Mesothelial cell of epicardium (in vitro differentiated cells): Measurements from ENCODE around the gene BRCA1. TPM values are rescaled to one million over a fixed set of nuclear protein-coding genes. Genes with fewer than 3 reads are reported as not detected.

ENCODE experiments used
- DNase-seq, 2 experiments: peaks; one replicate each; pipeline ENCODE4 v3.0.0; 2021; ENCODE audit warnings: low spot score in 2 of 2; ENCODE audit not compliant: unreplicated experiment in 2 of 2
- H3K27ac Mint-ChIP-seq: 2 replicates; pipeline ENCODE4 v1.8.0; 2021; ENCODE audit warnings: mixed read lengths
- H3K27me3 Mint-ChIP-seq: 2 replicates; pipeline ENCODE4 v1.8.0; 2021; ENCODE audit warnings: low read depth, mixed read lengths
- H3K36me3 Mint-ChIP-seq: 2 replicates; pipeline ENCODE4 v1.8.0; 2021; ENCODE audit warnings: mixed read lengths
- H3K4me1 Mint-ChIP-seq: 2 replicates; pipeline ENCODE4 v1.8.0; 2021; ENCODE audit warnings: mixed read lengths
- H3K4me3 Mint-ChIP-seq: 2 replicates; pipeline ENCODE4 v1.8.0; 2021; ENCODE audit warnings: mild to moderate bottlenecking, moderate library complexity, mixed read lengths
- H3K9me3 Mint-ChIP-seq: 2 replicates; pipeline ENCODE4 v1.8.0; 2021; ENCODE audit warnings: mixed read lengths
- CTCF ChIP-seq: fragments of 200-600 bp; sonication (generic); IDR thresholded peaks from one replicate; pipeline ENCODE4 v1.5.0; 2021; ENCODE audit warnings: antibody characterized with exemption; ENCODE audit not compliant: unreplicated experiment
- total RNA-seq: library from RNA; stranded (reverse); gene quantifications from 3 replicates; pipeline ENCODE4 v1.2.1, GENCODE V29; 2021

The BRCA1 gene
- total RNA-seq, 1 donor from 2014 or later, result 15.5 TPM

GRCh38 chr17:43026595-43026994, 98.6 kb downstream of the BRCA1 start:
- DNase-seq, result no peak
- Mint-ChIP-seq H3K9me3 (no peaks in the 10 kb centered on the region), H3K36me3 (no peaks in the 10 kb centered on the region), H3K27me3 (no peaks in the 10 kb centered on the region), H3K4me3 (peak overlapping the region; percentile 54), H3K4me1 (peaks cover 9% of the 10 kb centered on the region), H3K27ac (peak overlapping the region; percentile 67)
- no peak for TF ChIP-seq CTCF

- Mint-ChIP-seq H3K36me3 (no peaks in the 10 kb centered on the region), H3K27me3 (no peaks in the 10 kb centered on the region), H3K4me3 (peak overlapping the region; percentile 77), H3K27ac (peak overlapping the region; percentile 67), H3K9me3 (no peaks in the 10 kb centered on the region), H3K4me1 (peaks cover 13% of the 10 kb centered on the region)
- no peak for DNase-seq
- TF ChIP-seq CTCF, result no peak
Measured at GRCh38 chr17:43025766-43026537, 99.2 kb downstream of the BRCA1 start.

- Mint-ChIP-seq H3K36me3 (no peaks in the 10 kb centered on the region), H3K27ac (peak overlapping the region; percentile 72), H3K4me1 (peaks cover 18% of the 10 kb centered on the region), H3K27me3 (no peaks in the 10 kb centered on the region), H3K9me3 (no peaks in the 10 kb centered on the region), H3K4me3 (peak overlapping the region; percentile 77)
- TF ChIP-seq CTCF, result no peak
- no peak for DNase-seq
Measured at GRCh38 chr17:43025290-43025657, 99.9 kb downstream of the BRCA1 start.

- no peak for TF ChIP-seq CTCF
- Mint-ChIP-seq H3K36me3 (no peaks in the 10 kb centered on the region), H3K4me1 (peaks cover 24% of the 10 kb centered on the region), H3K9me3 (no peaks in the 10 kb centered on the region), H3K27me3 (no peaks in the 10 kb centered on the region), H3K27ac (peak within 1 kb of the TSS; percentile 90), H3K4me3 (peak within 1 kb of the TSS; percentile 84)
- peak; percentile 73 to 87 for DNase-seq
Measured at GRCh38 chr17:43024407-43025289, 100.5 kb downstream of the BRCA1 start, which contains the start of gene RND2. TSS of gene RND2 (plus strand) at chr17:43025231. CDS start at chr17:43025348, 117 bp downstream.

GRCh38 chr17:43021741-43022512, 103.2 kb downstream of the BRCA1 start, which contains the start of gene VAT1:
TSS of gene VAT1 (minus strand) at chr17:43022385. CDS start at chr17:43022322, 63 bp downstream.
- no peaks in the 10 kb centered on the region for H3K9me3 Mint-ChIP-seq
- H3K36me3 Mint-ChIP-seq, result peaks cover 2% of the 10 kb centered on the region
- peaks cover 40% of the 10 kb centered on the region for H3K4me1 Mint-ChIP-seq

More at GRCh38 chr17:43021741-43022512, 103.2 kb downstream of the BRCA1 start, which contains the start of gene VAT1:
- Mint-ChIP-seq H3K27ac (peak within 1 kb of the TSS; percentile 96), H3K27me3 (no peaks in the 10 kb centered on the region), H3K4me3 (peak within 1 kb of the TSS; percentile 96)
- DNase-seq, result peak; percentile 56 to 77
- TF ChIP-seq CTCF, result no peak
